Ovary (tissue), 10 donors: ENCODE data around the gene PLAA. TPM values are rescaled to one million over a fixed set of nuclear protein-coding genes. Genes with fewer than 3 reads are reported as not detected.

Experiments used
- DNase-seq, 5 donors: peaks; one replicate each; pipeline ENCODE4 v3.0.0-alpha.2; 2019 to 2020
- H3K27ac ChIP-seq, 2 donors: fragments of 200-600 bp; one replicate each; pipeline versions ENCODE4 v1.5.1 to v1.8.0; 2019 to 2022
- H3K27me3 ChIP-seq: fragments of 200-600 bp; one replicate; pipeline ENCODE4 v1.8.0; 2022
- H3K36me3 ChIP-seq: fragments of 200-600 bp; sonication (generic); one replicate; pipeline ENCODE4 v1.5.1; 2019
- H3K4me1 ChIP-seq: one replicate; pipeline ENCODE4 v1.8.1; 2013; ENCODE audit warnings: mild to moderate bottlenecking, moderate library complexity; ENCODE audit not compliant: insufficient read depth
- H3K4me3 ChIP-seq: fragments of 200-600 bp; sonication (generic); one replicate; pipeline ENCODE4 v1.5.1; 2017
- H3K9me3 ChIP-seq, 2 donors: fragments of 200-600 bp in 1 of 2; sonication (generic) in 1 of 2; one replicate each; pipeline versions ENCODE4 v1.5.1 to v1.8.1; 2013 to 2019; ENCODE audit warnings: mild to moderate bottlenecking in 1 of 2, moderate library complexity in 1 of 2
- CTCF ChIP-seq, 3 donors: fragments of 450-650 bp in 2 of 3; fragments of 200-600 bp in 1 of 3; IDR thresholded peaks; one replicate each; pipeline versions ENCODE4 v1.5.1 to v1.8.0; 2016 to 2022; ENCODE audit warnings: antibody characterized with exemption in 3 of 3, mild to moderate bottlenecking in 1 of 3
- EP300 ChIP-seq: sonication (generic); formaldehyde crosslinking; IDR thresholded peaks from one replicate; pipeline ENCODE4 v1.6.1; 2017; ENCODE audit warnings: antibody characterized with exemption
- POLR2A ChIP-seq: fragments of 450-650 bp; IDR thresholded peaks from one replicate; pipeline ENCODE4 v1.6.1; 2017; ENCODE audit warnings: antibody characterized with exemption, mild to moderate bottlenecking, moderate library complexity
- WGBS, 3 donors: extraction: QIAGEN DNeasy Blood & Tissue Kit in 1 of 3; methylation state at CpG; one replicate each; pipeline versions ENCODE4 v1.1.5 to v1.1.7; 2013 to 2017; 5-methylcytosine and 5-hydroxymethylcytosine counted together
- intact Hi-C, 4 donors: fragments of 100-400 bp; cut with DNase I; formaldehyde crosslinking; loops; one replicate each; pipeline versions ENCODE4 v1.11.0 to v1.15.1; 2022 to 2023
- long read RNA-seq, 3 donors: library from polyadenylated mRNA in 2 of 3; unstranded in 2 of 3; transcript quantifications; one replicate each; pipeline ENCODE4 v2.0.0 and lab custom pipeline, GENCODE V29; 2021 to 2026
- polyA plus RNA-seq, 2 donors: library from polyadenylated mRNA; stranded (reverse); fragments of 200-250 nt in 1 of 2; fragments of 350-450 nt in 1 of 2; fragmentation: Illumina TruSeq in 1 of 2; extraction: RNeasy Lipid Tissue Mini Kit (QIAGEN cat#74804) in 1 of 2; gene quantifications; one replicate each; pipeline ENCODE4 v1.2.3, GENCODE V29; 2013 to 2014
- total RNA-seq, 7 donors: library from RNA; depleted of rRNA in 2 of 7; stranded (reverse); fragments of >200 nt in 2 of 7; fragmentation: NEBNext Ultra II Directional in 3 of 7; extraction: Animal tissue kit (Norgen Biotek cat#: 25700) in 3 of 7; gene quantifications; one replicate each; pipeline versions ENCODE4 v1.1.0 to v1.2.4, GENCODE V29; 2016 to 2023
- donor health status: DM: no; HTN: no; CAD: no; lungs with moderate emphysema.
- donor health status: DM: no; HTN: no; CAD: no.
- donor health status: Bipolar disorder and iron deficiency.
- donor health status: DM: yes; HTN: yes; CAD: no.
- donor health status: DM: no; HTN: no; CAD: no.
- donor health status: DM: yes; HTN: yes; CAD: no.

The PLAA gene
- 10 to 100 TPM; 13.6 to 25.2 (median 20.2) TPM for total RNA-seq
- polyA plus RNA-seq = 10 to 100 TPM; 11.6 to 27.2 TPM
- long read RNA-seq, donor 1, full-length matches to known transcripts = 81 of 97 reads
- long read RNA-seq, donor 1, partial matches to known transcripts = 10 of 97 reads
- long read RNA-seq, donor 1, other reads (novel, unspliced or antisense) = 6 of 97 reads
- long read RNA-seq, donor 2, full-length matches to known transcripts = 18 of 57 reads
- long read RNA-seq, donor 2, partial matches to known transcripts = 27 of 57 reads
- long read RNA-seq, donor 2, other reads (novel, unspliced or antisense) = 12 of 57 reads
- long read RNA-seq, donor 3, full-length matches to known transcripts = 34 of 38 reads
- long read RNA-seq, donor 3, partial matches to known transcripts = 0 of 38 reads
- long read RNA-seq, donor 3, other reads (novel, unspliced or antisense) = 4 of 38 reads

- intact Hi-C loops = loop anchor here in 1 of 4 donors (5.0 kb wide), 1 partner anchor 50 kb away; no protein-coding TSS in a partner anchor
- 0 to 1% (median 1%) methylated on average over 62 to 76 of the region's 76 CpGs for WGBS, 3 donors
- no peaks in the 10 kb centered on the region for H3K9me3 ChIP-seq
- peak within 1 kb of the TSS; percentile 88 to 92 for H3K27ac ChIP-seq
- H3K36me3 ChIP-seq = no peaks in the 10 kb centered on the region
- peak; percentile 85 to 91 (median 89) for DNase-seq
- TF ChIP-seq POLR2A (peak; percentile 10), CTCF (IDR thresholded peaks at IDR 0.05) (no peak), EP300 (peak; percentile 10)
- no peaks in the 10 kb centered on the region for H3K27me3 ChIP-seq
- peak within 1 kb of the TSS; percentile 74 for H3K4me3 ChIP-seq
- H3K4me1 ChIP-seq = peaks cover 4% of the 10 kb centered on the region
Observed at GRCh38 chr9:26946753-26947727, at the start of gene PLAA. Gene PLAA (minus strand): TSS chr9:26947242. CDS start chr9:26947045, 197 bp downstream.

- no peaks in the 10 kb centered on the region for H3K27me3 ChIP-seq
- WGBS, 3 donors = 77 to 86% (median 84%) methylated on average over 2 of the region's 2 CpGs
- TF ChIP-seq EP300 (no peak), POLR2A (no peak), CTCF (IDR thresholded peaks at IDR 0.05) (no peak)
Observed at GRCh38 chr9:26995810-26996209, 48.8 kb upstream of the PLAA start.

GRCh38 chr9:26983340-26983739, 36.3 kb upstream of the PLAA start:
- H3K9me3 ChIP-seq = no peaks in the 10 kb centered on the region
- WGBS, 3 donors = 38 to 63% (median 41%) methylated on average over 1 of the region's 1 CpG
- no peak for DNase-seq
- no peaks in the 10 kb centered on the region for H3K36me3 ChIP-seq
- no peak overlapping the region for H3K4me3 ChIP-seq
- H3K27ac ChIP-seq = no peak overlapping the region
- TF ChIP-seq EP300 (no peak), CTCF (IDR thresholded peaks at IDR 0.05) (no peak), POLR2A (no peak)
- H3K4me1 ChIP-seq = no peaks in the 10 kb centered on the region
- H3K27me3 ChIP-seq = no peaks in the 10 kb centered on the region
- intact Hi-C loops = no loop called here

More at GRCh38 chr9:26995810-26996209, 48.8 kb upstream of the PLAA start:
- Histone ChIP-seq H3K4me1 (no peaks in the 10 kb centered on the region), H3K9me3 (no peaks in the 10 kb centered on the region), H3K4me3 (no peak overlapping the region), H3K27ac (no peak overlapping the region), H3K36me3 (no peaks in the 10 kb centered on the region)
- no peak for DNase-seq
- intact Hi-C loops = no loop called here
